HK-2 (cell line): ENCODE measurements around the gene CFAP74.

ENCODE experiments used
- DNase-seq: peaks from one replicate; pipeline ENCODE4 v3.0.0-alpha.2; 2018; ENCODE audit not compliant: unreplicated experiment

The CFAP74 gene

GRCh38 chr1:2021550-2021949 lies 18.0 kb upstream of the CFAP74 start:
- no peak for DNase-seq

- DNase-seq = no peak
Observed at GRCh38 chr1:2020310-2020655, 16.7 kb upstream of the CFAP74 start.

- no peak for DNase-seq
Observed at GRCh38 chr1:2019571-2020309, 16.2 kb upstream of the CFAP74 start.

GRCh38 chr1:2019172-2019543 lies 15.6 kb upstream of the CFAP74 start, which contains the start of gene GABRD:
TSS of gene GABRD (plus strand) at chr1:2019345. CDS start at chr1:2019424, 79 bp downstream.
- no peak for DNase-seq

DNA sequence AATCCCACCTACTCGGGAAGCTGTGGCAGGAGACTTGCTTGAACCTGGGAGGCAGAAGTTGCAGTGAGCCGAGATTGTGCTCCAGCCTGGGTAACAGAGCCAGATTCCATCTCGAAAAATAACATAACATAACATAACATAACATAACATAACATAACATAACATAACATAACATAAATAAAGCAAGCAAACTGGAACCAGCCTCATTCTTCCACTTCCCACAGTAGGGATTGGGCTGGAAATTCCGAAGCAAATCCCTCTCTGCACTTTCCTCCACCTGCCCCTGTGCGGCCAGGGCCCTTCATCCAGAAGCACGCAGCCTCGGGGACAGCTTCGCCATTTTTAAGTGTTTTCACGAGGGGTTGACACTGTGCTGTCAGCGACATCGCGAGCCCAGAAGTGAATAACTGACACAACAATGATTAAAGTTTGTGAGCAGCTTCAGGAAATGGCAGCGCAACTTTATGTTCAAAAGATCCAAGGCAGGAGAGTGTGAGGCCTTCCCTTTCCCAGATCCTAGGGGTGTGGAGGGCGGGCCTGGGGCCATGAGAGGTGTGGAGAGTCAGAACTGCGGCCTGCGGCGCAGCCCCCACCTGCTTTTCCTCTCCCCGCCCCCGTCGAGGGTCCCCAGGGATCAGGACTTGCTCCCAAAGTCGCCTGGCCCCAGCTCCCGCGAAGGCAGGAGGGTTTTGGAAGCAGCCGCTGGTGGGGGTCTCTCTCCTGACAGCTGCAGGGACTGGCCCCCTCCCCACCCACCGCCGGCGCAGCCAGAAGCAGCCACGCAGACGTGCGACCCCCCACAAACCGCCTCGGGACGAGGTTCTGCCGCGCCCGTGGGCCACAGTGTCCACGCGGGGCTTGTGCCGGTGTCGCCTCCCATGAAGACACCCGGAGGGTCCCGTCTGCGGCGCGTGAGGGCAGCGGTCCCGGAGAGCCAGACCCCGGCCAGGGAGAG lies 14.9 kb upstream of the CFAP74 start:
- no peak for DNase-seq

DNA sequence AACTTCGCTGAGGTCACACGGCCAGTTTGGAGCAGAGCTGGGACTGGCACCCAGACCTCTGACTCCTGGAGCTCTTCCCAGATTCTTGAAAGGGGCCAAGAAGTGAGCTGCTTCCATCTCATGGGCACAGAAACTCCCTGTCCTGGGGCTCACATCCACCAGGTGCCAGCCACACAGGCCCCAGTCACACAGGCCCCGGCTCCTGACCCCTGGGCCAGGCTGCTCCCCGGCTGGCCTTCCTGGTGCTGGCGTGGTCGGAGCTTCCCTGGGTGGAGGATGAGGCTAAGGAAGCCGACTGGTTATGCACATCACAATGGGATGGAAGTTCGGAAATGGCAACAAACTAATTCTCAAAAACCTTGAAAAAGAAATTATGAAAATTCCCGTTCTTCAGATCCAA lies 12.5 kb upstream of the CFAP74 start:
- no peak for DNase-seq

DNA sequence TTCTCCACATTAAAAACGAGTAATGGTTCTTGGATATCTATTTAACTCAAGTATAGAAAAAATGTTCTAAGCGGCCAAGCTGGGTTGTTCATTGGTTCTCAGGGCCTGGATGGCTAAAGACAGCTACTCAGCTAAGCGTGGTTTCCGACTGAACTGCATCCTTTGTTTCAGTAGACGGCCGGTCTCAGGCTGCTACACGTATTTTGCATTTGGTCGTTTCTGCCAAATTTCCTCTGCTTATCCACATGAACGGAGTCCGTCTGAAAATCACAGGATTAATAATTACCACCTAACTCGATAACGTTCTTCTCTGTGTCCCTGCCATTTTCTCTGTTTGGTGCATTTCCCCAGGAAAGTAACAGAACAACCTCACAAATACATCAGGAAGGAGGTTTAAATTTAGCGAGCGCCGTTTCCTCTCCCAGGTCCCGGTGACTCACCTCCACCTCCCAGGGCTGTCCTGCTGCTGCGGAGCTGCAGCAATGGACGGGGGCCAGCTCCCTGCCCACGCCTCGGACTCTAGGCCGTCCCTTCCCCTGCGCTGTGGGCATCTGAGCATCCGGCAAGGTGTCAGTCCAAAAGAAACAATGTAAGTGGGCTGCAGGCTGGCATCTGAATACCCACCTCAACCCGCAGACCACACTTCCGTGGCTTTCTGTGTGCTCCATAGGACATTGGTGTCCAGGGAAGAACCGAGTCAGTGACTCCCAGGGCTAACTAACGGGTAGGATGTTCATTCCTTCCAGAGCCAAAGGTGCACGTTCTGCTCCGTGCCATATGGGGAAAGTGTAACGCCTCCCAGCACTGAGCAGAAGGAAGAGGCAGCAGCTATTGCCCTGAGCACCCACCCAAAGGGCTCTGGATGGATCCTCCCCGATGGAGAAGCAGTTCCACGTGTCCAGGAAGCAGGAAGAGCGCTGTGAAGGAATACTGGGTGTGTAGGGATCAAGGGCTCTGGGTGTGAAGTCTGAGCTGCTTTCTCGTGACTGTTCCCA lies 11.5 kb upstream of the CFAP74 start:
- no peak for DNase-seq

DNA sequence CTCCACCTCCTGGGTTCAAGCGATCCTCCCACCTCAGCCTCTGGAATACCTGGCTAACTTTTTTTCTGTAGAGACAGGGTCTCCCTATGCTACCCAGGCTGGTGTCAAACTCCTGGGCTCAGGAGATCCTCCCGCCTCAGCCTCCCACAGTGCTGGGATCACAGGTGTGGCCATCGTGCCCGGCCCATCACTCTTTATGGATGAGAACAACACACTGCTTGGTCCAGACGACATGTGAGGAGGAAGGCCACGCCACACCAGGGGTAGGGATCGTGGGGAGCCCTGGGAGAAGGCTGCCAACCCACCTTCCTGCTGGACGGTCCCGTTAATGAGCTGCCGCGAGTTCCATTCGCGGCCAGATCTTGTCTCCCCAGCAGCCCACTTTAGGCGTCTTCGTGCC lies 10.6 kb upstream of the CFAP74 start:
- DNase-seq = no peak

DNA sequence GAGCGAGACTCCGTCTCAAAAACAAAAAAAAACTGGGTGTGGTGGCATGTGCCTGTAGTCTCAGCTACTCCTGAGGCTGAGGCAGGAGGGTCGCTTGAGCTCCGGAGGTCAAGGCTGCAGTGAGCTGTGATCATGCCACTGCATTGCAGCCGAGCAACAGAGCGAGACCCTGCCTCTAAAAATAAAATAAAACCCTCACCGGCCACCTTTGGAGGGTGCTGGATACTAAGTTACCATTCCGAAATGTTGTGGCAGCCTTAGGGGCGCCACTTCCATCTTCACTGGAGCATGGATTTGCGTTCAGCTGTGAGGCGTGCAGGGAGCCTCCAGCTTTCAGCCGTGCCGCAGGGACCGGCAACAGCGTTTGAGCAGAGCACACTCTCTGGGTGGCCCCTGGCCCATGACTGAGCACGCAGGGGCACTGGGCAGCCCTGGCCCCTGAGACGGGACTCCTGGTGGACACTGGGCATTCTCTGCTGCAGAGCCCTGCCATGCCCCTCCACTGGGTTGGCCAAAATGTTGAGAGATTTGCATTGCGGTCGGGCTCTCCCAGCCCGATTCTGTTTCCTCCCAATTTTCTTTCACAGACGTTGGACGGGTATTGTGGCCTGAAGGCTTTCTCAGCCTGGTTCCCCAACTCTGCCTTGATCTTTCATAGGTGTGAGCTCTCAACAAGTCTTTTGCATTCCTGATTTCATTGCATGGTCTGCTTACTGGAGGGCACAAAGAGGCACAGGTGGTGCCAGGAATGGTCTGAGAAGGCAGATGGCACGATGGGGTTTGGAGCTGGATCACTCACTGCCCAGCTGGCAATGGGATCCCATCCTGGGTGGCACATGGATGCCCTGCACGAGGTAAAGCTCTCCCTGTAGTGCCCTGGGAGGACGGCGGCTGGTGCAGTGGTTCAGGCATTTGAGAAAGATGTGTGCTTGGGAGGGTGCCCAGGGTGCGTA lies 5.8 kb upstream of the CFAP74 start:
- no peak for DNase-seq

GRCh38 chr1:2004856-2005255 lies 1.3 kb upstream of the CFAP74 start:
- DNase-seq = no peak

GRCh38 chr1:2001773-2002411 lies 1.7 kb downstream of the CFAP74 start:
- no peak for DNase-seq

GRCh38 chr1:2000850-2001249 lies 2.7 kb downstream of the CFAP74 start:
- no peak for DNase-seq

GRCh38 chr1:2000432-2000831 lies 3.2 kb downstream of the CFAP74 start:
- DNase-seq = no peak

- no peak for DNase-seq
Observed at GRCh38 chr1:1997576-1997975, 6.0 kb downstream of the CFAP74 start.

GRCh38 chr1:1996207-1996651 lies 7.4 kb downstream of the CFAP74 start:
- DNase-seq = no peak

DNA sequence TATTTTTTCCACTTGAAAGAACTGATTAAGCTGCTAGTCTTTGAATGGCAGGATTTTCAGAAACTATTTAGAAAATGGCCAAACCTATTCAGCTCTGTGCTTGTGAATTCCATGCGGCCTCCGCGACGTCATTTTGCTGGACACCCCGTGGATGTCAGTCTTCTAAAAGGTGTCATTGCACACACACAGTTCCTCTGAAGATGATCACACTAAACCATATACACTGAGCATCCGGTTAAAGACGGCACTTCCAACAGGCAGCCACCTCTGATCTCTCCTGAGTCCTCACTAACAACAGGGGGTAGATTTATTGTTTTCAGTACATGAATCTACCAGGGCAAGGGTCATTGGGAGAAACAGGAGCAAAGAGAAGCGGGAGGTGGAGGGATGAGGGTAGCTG lies 9.1 kb downstream of the CFAP74 start:
- no peak for DNase-seq

DNA sequence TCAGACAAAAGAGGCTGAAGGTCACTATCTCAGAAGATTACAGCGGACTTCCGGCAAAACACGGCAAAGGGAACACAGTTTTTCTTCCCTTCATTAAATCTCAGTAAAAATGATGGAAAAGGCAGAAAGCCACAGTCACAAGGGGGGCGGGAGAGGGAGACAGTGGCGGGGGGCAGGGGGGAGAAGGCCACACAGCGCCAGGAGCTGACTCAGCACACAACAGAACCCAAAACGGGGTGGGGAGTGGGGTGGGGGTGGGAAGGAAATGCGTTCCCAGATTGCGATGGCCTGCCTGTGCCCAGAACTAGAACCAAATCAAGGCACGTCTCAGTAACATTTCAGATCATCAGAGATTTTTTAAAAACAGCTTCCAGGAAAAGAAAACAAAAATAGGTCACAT lies 13.4 kb downstream of the CFAP74 start:
- no peak for DNase-seq

GRCh38 chr1:1989789-1990188 lies 13.8 kb downstream of the CFAP74 start:
- no peak for DNase-seq

- peak; percentile 26 for DNase-seq
Observed at GRCh38 chr1:1989102-1989542, 14.5 kb downstream of the CFAP74 start.
